Fibroblast of skin of right quadriceps (primary cell): ENCODE results near the gene NUP133.
"Not testable (repeated sequence)": the region's sequence is repeated elsewhere in the genome, so short reads cannot be mapped to it uniquely, and the experiment has no call there.

Experiments used
- DNase-seq: peaks from one replicate; pipeline ENCODE4 v3.0.0-alpha.2; 2013

NUP133 gene

DNA sequence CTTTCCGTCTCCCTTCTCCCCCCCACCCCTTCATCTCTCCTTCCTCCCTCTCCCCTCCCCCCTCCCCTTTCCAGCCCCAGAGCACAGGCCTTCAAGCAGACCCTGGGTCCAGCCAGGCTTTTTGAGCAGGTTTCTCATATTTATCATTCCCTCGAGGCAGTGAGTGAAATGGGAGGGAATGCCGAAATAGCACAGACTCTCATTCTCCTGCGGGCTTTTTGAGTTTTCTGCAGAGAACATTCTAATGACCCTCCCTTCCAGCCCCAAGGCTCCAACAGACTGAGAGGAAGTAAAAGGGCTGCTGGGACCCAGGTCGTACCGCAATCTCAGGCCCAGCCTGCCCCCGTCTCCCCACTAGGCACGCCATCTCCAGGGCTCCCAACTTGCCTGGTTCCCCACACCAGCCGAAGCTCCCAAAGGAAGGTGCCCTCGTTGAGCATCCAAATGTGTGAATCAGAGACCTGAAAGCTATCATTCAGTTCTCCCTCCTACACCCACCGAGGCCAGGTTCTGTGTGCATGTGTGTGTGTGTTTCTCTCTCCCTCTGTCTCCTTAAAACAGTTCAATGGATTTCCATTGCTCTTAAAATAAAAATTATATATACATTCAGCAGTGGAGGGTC lies 96.6 kb downstream of the NUP133 start:
- DNase-seq = no peak

DNA sequence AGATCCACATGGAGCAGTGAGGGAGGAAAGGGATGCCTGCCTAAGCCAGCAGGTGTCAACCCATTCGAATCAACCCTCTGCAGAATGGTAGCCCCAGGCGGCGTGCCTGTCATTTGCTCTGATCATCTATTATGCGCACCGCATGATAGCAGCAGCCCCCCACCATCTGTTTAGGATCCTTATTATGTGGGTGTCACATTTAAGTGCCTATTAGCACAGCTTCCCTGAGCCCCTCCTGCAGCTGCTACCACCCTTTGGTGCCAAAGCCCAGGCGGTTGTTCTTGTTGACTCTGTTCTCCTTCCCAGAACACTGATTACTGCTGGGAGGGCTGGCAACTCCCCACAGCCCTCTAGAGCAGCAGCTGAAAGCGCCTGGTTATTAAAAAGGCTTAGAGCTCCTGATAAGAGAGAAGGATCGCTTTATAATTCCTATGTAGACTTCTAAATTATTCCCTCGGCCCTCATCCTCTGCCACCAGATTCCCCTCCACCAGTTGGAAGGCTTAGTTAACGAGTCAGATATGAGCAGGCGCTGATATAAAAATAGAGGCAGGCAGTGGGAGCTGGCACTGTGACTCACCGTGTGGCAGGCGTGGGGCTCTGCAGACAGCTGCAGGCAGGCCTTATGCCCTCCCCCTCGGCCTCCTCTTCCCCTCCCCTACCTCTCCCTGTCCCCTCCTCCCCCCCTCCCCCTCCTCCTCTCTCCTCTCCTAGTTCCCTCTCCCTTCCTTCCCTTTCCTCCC lies 97.3 kb downstream of the NUP133 start:
- DNase-seq = peak; percentile 53

DNA sequence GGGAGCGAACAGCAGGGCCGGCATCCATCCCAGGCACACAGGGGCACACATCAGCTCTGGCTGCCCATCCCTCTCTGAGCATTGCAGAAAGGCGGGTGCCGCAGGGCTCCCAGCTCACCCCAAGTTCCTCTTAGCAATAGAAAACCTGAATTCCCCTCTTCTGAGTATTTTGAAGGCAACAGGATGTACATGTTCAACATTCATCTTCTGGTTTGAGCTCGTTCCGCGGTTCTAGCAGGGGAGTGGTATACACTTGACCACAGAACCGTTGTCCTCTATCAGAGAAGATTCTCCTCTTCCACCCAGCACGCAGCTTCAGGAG lies 97.8 kb downstream of the NUP133 start:
- DNase-seq = no peak

DNA sequence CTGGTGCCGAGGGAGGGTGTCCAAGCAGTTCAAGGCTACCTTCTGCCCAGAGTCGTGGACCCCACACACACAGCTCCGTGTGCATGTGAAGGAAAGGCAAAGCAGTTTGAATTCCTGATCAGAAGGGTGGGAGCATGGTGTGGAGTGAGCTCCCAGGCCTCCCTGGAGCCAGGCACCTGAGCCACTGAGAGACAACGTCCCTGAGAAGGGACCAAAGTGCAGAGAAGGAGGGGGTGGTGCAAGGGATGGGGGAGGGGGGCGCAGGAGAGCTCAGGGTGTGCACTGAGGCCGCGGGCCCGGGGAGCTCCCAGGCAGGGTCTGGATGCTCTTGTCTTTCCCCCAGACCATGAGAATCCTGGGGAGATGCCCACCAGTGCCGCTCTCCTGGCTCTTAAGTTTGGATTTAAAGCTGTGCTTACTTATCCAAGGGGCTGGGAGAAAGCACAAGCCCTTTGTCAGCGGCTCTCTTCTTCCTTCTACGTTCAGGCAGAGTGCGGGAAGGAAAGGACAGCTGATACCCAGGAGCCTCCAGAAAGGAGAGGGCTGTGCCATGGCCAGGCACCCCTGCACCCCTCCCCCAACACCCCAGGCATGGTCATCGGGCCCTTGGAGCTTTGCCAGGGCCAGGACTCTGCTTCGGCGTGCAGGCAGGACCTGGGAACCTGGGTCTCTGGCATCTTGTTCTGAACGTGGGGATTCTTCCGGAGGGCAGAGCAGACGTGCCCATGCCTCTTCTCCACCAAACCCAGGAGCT lies 98.3 kb downstream of the NUP133 start:
- DNase-seq = no peak

DNA sequence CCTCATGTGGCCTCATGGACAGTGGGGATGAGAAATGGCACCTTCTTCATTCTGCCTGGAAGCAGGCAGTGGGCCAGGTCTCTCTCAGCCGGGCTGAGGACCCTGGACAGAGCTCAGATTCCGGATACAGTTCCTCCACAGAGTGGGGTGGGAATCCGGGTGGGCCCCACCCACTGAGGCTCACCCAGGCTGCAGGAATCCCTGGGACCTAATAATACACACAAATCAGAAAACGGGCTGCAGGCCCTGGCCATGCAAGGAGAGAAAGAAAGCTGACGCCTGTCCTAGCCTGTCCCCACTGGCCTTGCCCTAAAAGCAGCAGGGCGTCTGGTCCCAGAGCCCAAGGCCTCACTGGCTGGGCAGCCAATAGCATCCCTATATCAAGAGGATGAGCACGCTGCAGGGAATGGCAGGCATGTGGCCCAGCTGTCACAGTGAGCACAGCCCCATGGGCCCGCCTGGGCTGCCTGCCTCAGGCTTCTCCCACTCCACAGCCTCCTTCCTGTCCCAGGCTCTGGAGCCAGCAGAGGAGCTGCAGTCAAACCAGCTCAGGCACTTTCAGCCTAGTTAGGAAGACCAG lies 99.6 kb downstream of the NUP133 start:
- peak; percentile 22 for DNase-seq

DNA sequence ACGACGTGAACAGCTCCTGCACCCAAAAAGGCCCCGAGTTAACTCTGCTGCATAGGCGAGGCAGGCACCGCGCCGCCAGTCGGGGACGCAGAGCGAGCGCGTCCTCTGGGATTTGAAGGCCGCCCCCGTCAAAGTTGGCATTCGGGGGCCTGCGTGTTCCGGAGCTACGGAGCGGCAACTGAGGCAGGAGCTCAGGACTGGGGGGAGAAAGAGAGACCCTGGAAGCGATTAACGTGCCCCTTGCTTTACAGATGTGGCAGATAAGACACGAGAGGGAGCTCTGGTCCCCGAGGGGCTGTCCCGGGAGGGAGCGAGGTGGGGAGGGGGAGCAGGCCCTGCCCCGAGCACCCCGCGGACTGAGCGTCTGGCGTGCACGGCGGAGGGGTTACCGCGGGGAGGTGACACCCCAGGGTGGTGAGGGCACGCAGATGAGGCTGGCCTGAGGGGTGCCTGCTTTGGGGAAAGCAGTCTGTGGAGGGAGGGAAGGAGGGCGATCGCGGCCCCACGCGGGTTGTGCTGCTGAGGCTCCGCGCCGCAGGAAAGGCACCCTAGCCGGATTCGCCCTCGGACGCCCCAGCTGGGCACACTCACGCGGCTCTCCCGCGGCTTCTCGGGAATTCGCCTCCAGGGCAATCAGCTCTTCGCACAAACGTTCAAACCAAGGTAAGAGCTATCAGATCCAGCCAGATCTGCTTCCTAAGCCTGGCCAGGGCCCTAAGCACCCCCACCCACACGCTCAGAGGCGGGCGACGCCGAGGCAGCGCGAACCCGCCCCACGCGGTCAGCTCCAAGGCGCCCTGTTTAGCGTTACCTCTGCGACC lies 100.7 kb downstream of the NUP133 start:
- no peak for DNase-seq

DNA sequence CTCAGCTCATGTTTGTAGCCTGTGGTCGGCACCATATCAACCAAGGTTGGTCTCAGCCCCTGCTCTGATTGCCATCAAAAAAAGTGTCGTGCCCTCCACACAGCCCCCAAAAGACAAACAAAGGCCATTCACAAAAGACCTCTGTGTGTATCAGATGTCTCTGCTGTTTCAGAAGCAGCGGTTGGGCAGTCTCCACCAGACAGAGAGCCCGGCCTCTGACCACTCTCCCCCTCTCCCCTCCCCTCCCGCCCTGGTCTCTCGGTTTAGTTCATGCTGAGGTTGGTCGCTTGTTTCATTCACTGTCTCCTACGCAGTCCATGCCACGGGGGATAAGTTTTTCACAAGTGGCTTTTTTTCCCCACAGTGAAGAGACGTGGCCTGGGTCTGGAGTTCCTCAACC lies 101.3 kb downstream of the NUP133 start:
- no peak for DNase-seq

DNA sequence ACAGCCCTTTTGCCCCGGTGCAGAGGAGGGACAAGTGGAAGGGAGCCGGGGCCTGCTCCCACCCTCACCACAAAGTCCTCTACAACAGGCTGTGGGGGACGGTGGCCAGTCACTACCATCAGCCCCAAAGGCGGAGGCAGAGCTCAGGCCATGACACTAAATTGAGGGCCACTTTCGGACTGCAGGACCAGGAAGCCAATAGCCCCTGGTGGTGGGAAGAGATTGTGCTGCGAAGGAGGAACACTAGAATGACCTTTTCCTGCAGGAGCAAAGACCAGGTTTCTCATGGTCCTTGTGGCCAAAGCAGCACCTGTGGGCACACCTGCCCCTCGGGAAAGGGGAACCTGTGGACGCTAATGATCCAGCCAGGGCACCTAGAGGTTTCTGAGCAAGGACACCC lies 104.6 kb downstream of the NUP133 start:
- DNase-seq = no peak

DNA sequence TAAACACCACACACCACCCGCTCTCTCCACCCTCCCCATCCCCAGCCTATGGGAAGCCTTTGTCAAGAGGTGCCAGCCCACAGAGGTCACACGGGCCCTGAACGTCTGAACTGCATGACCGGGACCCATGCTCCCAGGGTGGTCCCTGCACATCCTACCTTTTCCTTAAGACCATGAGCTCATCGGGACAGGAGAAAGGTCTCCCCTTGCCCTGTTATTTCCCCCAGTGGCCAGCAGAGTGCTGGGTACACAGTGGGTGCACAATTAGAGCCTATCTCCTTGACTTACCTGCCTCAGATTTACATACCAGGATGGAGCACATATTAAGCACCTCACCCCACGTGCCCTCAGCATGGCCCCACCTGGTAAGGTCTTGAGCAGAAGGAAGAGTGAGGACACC lies 105.1 kb downstream of the NUP133 start:
- no peak for DNase-seq

DNA sequence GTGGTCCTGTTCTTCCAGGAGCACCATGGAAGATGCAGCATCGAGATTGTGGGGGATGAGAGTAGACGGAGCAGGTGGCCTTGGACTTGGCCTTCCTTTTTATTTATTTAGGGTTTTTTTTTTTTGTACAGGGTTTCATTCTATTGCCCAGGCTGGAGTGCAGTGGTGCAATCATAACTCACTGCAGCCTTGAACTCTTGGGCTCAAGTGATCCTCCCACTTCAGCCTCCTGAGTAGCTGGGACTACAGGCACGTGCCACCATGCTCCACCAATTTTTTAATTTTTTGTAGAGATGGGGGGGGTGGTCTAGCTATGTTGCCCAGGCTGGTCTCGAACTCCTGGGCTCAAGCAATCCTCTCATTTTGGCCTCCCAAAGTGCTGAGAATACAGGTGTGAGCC lies 105.8 kb downstream of the NUP133 start:
- not testable (repeated sequence) for DNase-seq

DNA sequence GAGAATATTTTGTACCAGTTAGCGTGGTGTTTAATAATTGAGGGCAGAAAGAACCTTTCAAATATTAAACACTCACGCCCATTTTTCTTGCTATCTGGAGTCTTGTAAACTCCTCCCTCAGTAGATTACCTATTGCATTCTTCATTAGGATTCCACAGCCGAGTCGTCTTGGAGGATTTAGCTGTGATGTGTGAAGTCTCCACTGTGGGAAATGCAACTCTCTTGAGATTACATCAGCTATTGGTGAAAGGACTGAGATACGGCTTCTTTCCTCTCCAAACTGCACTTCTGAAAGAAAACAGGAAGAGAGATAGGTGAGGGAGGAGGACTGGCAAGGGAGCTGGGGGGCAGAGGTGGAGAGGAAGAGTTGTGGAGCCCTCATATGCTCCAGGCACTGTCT lies 110.4 kb downstream of the NUP133 start:
- no peak for DNase-seq

DNA sequence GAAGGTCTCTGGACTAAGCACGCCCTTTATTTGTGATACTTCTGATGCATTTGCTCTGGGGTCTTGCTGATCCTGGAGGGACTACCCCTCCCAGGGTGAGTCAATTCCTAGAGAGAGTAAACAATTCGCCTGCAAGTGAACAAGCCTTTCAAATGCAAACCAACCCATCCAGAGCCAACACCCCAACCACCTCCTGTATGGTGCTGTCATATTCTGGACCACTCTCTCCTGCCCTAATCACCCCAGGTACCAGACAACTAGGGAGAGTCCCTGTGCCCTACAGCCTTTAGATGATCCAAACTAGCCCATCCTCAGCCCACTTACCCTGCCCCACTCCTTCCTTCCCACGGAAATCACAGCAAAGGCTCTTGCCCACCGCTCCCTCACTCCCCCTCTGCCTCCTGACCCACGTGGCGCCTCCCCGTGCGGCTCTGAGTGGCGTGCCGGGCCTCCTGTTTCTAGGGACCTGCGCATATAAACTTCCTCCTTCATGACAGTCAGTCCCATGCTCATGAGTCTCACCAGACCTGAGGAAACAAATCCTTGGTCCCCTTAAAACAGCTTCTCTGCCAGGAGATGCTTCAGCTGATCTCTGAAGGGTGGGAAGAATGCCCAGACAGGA lies 111.4 kb downstream of the NUP133 start:
- DNase-seq = no peak

DNA sequence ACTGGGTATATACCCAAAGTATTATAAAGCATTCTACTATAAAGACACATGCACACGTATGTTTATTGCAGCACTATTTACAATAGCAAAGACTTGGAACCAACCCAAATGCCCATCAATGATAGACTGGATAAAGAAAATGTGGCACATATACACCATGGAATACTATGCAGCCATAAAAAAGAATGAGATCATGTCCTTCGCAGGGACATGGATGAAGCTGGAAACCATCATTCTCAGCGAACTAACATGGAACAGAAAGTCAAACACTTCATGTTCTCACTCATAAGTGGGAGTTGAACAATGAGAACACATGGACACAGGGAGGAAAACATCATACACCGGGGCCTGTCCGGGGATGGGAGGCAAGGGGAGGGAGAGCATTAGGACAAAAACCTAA lies 113.6 kb downstream of the NUP133 start:
- DNase-seq = not testable (repeated sequence)

DNA sequence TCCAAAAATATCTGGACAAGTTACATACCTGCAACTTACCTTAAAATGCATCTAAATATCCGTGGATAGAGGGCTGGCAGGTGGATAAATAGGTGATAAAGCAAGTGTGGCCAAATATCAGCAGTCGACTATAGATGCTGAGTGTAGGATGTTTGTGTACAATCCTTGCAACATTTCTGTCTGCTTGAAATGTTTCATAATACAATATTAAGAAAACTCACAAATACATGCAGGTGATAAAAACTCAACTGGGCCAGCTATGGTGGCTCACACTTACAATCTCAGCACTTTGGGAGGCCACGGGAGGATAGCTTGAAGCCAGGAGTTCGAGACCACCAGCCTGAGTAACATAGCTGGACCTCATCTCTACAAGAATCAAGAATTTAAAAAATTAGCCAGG lies 115.2 kb downstream of the NUP133 start:
- no peak for DNase-seq
